ENCODE results near the gene OR56A5.
"Not testable (repeated sequence)": the region's sequence is repeated elsewhere in the genome, so short reads cannot be mapped to it uniquely, and the experiment has no call there.

The OR56A5 gene

GRCh38 chr11:5968394-5968793, at the start of gene OR56A5:
OR56A5 (minus strand) TSS chr11:5968494; CDS start chr11:5968494, 0 bp downstream.
- no peak for DNase-seq

GRCh38 chr11:6013042-6013441, 44.7 kb upstream of the OR56A5 start:
- DNase-seq, result no peak

GRCh38 chr11:6012035-6012668, 43.9 kb upstream of the OR56A5 start:
- no peak for DNase-seq

GRCh38 chr11:6006846-6007245, 38.6 kb upstream of the OR56A5 start, which contains the start of gene OR56A4:
OR56A4 (minus strand) TSS chr11:6006946; CDS start chr11:6002992, 3,954 bp downstream.
- DNase-seq, result no peak

GRCh38 chr11:6006395-6006794, 38.1 kb upstream of the OR56A5 start:
- DNase-seq, result no peak

GRCh38 chr11:6002202-6002699, 34.0 kb upstream of the OR56A5 start:
- no peak for DNase-seq

- no peak for DNase-seq
These were observed 26.5 kb upstream of the OR56A5 start for GRCh38 chr11:5994791-5995190.

GRCh38 chr11:5992604-5993251, 24.4 kb upstream of the OR56A5 start:
- no peak for DNase-seq

- no peak for DNase-seq
These were observed 23.9 kb upstream of the OR56A5 start for GRCh38 chr11:5992150-5992549.

GRCh38 chr11:5989203-5989602, 20.9 kb upstream of the OR56A5 start:
- DNase-seq, result no peak

GRCh38 chr11:5986885-5987284, 18.6 kb upstream of the OR56A5 start, which contains the start of gene OR52L1:
OR52L1 (minus strand) TSS chr11:5986985; CDS start chr11:5986930, 55 bp downstream.
- no peak for DNase-seq

GRCh38 chr11:5983443-5983842, 15.1 kb upstream of the OR56A5 start:
- no peak for DNase-seq

GRCh38 chr11:5973530-5973929, 5.2 kb upstream of the OR56A5 start:
- no peak for DNase-seq

- no peak for DNase-seq
These were observed 586 bp downstream of the OR56A5 start for GRCh38 chr11:5967708-5968107.

- DNase-seq, result no peak
These were observed 1.3 kb downstream of the OR56A5 start for GRCh38 chr11:5966958-5967357.

GRCh38 chr11:5960704-5961320, 7.5 kb downstream of the OR56A5 start:
- DNase-seq, result not testable (repeated sequence)

GRCh38 chr11:5955586-5955985, 12.7 kb downstream of the OR56A5 start:
- no peak for DNase-seq

GRCh38 chr11:5941951-5942350, 26.3 kb downstream of the OR56A5 start, which contains the start of gene OR56A3:
OR56A3 (plus strand) TSS chr11:5942251; CDS start chr11:5947347, 5,096 bp downstream.
- DNase-seq, result no peak

- DNase-seq, result no peak
These were observed 27.5 kb downstream of the OR56A5 start for GRCh38 chr11:5940748-5941147.

GRCh38 chr11:5938603-5938965, 29.7 kb downstream of the OR56A5 start:
- no peak for DNase-seq

GRCh38 chr11:5937868-5938602, 30.3 kb downstream of the OR56A5 start:
- DNase-seq, result no peak

- DNase-seq, result no peak
These were observed 35.2 kb downstream of the OR56A5 start for GRCh38 chr11:5933116-5933515.

- no peak for DNase-seq
These were observed 35.6 kb downstream of the OR56A5 start for GRCh38 chr11:5932671-5933070.
